ENCODE results near the gene HCST.
"Not testable (repeated sequence)": the region's sequence is repeated elsewhere in the genome, so short reads cannot be mapped to it uniquely, and the experiment has no call there.

Gene HCST

DNA sequence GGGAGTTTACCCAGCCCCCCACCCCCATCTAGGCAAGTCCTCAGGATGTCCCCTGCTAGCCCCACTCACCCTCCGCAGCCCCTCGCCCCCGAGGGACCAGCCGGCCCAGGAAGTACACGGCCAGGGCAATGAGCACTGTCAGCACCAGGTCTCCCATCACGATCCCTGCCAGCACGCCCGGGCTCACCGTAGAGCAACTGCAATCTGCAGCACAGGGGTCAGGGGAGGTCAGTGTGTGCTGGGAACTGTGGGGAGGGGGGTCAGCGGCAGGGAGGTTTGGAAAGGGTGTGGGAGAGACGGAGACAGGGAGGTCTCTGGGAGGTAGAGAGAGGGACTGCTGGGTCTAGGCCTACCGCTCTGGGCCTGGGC is 5.0 kb downstream of the HCST start:
- DNase-seq, result no peak

DNA sequence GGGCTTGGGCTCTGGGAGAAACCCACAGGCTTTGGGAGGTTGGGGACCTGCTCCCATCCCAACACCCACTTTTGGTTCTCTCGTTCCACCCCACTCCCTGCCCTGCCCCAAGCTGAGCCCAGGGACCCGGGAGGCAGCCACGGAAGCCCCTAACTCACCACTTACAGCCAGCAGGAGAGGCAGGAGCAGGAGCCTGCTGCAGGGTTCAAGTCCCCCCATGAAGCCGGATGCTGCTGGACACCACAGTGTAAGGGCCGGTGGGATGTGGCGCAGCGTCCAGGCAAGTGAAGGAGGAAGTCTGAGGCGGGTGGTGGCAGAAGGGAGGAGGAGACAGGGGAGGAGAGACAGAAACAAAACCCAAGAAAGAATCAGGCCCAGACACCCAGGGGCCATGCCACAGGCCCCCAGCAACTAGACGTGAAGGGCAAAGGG is 5.7 kb downstream of the HCST start, which contains the start of gene TYROBP:
TYROBP (minus strand) TSS at position 286 of the 432 bp plus-strand sequence; CDS start at position 219, 67 bp downstream.
- DNase-seq, result no peak

DNA sequence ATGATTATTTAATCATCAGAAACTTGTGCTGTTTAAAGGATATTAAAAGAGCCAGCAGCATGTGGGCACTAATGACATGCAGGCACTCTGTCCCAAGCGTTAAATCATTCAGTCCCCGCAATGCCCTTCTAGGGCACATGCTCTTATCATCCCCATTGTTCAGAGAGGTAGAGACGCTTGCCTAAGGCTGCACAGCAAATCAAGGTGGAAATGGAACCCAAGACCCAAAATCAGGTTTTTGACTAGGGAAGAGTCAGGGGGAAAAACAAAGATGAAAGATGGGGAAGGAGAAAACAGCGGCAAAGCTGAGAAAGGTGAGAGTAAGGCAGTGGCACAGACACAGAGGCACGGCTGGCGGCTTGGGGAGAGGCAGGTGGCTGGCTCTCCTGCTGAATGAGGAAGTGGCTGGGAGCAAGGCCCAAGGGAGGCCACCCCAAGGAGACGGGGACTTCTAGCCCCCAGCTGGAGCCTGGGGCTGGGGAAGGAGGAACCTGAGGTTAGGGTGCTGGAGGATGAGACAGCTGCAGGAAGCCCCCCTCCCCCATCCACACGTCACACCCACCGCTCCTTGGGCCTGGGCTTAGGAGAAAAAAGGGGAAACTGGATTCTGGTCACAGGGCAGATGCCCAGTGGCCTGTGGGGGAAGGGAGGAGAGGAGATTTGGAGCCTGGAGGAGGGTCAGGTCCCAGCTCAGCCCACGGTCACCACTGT is 6.8 kb downstream of the HCST start:
- no peak for DNase-seq

DNA sequence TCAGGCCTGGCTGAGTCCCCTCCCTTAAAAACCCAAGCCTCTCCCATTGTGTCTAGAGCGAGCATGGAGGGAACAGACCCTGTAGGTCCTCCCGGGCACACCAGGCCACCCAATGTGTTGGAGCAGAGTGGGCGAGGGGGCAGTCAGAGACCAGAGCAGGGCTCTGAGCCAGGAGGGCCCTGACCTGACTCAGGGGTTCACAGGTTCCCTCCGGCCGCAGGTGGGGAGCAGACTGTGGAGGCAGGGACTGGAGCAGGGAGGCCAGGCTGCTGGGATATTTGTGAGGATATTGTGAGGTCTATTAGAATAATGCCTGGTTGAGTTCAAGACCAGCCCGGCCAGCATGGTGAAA is 7.3 kb downstream of the HCST start:
- DNase-seq, result no peak

DNA sequence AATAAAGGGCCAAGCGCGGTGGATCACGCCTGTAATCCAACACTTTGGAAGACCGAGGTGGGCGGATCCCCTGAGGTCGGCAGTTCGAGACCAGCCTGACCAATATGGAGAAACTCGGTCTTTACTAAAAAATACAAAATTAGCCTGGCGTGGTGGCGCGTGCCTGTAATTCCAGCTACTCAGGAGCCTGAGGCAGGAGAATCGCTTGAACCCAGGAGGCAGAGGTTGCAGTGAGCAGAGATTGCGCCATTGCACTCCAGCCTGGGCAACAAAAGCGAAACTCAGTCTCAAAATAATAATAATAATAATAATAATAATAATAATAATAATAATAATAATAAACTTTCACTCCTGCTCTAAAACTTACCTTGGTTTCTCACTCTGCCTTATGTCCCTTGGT is 8.0 kb downstream of the HCST start:
- DNase-seq, result not testable (repeated sequence)

DNA sequence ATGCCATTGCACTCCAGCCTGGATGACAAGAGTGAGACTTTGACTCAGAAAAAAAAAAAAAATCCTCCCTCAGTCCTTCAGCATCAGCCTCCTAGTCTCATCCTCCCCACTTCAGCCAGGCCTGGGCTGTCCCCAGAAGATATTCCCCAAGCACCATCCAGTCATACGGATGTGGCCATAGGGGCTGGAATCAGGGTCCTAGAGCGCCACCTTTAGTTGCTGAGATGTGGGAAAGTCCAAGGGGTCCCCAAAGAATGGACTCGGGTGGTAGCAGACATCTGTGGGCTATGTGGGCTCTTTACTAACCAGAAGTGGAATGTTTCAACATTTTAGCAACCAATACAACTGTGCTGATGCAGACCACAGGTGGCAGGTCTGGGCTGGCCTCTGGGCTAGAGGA is 8.8 kb downstream of the HCST start:
- no peak for DNase-seq

DNA sequence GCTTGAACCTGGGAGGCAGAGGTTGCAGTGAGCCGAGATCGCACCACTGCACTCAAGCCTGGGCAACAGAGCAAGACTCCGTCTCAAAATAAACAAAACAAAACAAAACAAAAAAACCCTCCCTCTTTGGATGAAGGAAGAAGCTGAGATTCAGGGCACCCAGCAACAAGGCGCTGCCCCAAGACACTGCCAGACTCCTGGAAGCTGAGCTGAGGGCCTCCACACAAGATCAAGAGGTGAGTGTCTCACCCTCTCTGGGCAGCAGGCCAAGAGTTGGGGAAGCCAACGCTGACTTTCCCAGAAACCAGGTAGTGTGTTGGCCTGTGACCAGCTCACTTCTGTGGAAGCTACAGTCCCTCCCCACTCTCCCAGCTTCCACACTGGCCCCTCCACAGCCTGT is 9.5 kb downstream of the HCST start:
- no peak for DNase-seq

DNA sequence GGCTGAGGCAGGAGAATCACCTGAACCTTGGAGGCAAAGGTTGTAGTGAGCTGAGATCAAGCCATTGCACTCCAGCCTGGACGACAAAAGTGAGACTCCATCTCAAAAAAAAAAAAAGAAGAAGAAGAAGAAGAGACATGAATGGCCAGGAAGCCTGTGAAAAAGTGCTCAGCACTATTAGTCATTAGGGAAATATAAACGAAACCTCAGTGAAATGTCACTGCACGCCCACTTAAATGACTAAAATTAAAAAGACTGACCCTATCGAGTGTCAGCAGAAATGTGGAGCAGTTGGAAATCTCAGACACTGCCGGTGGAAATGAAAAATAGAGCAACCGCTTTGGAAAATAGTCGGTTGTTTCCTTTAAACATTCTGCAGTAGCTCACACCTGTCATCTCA is 11.3 kb downstream of the HCST start:
- no peak for DNase-seq

DNA sequence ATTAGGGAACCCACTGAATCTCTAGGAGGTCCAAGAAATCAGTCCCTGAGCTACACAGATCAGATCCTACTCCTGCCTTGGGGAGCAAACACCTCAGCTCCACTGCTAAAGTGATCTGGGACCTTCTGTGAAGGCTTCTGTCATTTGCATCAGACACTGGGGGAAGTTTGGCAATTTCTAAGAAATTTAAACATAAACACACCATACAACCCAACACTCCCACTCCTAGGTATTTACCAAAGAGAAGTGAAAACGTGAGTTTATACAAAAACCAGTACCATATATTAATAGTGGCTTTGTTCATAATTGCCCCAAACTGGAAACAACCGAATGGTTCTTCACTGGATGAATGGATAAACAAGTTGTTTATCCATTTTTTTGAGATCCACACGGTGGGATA is 13.1 kb downstream of the HCST start:
- no peak for DNase-seq

DNA sequence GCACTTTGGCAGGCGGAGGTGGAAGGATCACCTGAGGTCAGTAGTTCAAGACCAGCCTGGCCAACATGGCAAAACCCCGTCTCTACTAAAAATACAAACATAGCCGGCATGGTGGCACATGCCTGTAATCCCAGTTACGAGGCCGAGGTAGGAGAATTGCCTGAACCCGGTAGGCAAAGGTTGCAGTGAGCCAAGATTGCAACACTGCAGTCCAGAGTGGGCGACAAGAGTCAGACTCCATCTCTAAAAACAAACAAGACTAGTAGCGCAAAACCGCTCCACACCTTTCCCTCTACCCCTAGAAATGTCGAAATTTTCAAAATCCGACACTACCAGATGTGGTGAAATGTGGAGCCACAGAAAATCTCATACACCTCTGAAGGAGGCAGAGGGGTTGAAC is 17.0 kb downstream of the HCST start:
- DNase-seq, result no peak

DNA sequence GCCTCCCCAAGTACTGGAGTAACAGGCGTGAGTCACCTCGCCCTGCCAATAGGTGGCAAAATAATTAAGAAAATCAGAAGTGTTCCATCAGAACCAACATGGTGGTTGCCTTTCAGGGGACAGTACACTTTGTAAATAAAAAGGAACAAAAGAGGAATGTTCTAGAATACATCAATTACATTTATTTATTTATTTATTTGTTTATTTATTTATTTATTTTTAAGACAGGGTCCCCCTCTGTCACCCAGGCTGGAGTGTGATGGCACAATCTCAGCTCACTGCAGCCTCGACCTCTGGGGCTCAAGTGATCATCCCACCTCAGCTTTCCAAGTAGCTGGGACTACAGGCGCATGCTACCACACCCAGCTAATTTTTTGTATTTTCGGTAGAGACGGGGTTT is 18.7 kb downstream of the HCST start:
- DNase-seq, result no peak

DNA sequence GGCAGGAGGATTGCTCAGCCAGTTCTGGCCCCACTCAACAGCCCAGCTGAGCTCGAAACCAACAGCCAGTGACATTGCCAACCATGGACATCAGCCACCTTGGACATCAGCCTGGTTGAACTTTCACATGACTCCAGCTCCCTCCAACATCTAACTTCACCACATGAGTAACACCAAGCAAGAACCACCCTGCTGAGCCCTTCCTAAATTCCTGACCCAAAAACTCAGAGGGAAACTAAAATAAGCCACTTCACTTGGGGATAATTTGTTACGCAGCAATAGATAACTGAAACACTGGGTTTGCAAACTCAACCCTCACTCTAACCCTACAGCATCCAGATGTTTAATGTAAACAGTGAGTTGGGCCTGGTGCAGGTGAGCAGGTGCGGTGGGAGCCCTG is 23.2 kb downstream of the HCST start:
- DNase-seq, result no peak

DNA sequence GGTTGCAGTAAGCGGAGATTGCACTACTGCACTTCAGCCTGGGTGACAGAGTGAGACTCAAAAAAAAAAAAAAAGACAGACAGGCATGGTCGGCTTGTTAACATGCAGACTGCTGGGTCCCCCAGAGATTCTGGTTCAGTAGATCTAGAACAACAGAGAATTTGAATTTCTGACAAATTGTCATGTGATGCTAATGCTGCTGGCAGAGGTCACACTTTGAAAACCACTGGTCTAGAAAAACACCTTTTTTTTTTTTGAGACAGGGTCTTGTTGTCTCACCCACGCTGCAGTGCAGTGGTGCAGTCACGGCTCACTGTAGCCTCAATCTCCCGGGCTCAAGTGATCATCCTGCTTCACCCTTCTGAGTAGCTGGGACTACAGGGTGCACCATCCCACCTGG is 26.2 kb downstream of the HCST start:
- DNase-seq, result no peak

DNA sequence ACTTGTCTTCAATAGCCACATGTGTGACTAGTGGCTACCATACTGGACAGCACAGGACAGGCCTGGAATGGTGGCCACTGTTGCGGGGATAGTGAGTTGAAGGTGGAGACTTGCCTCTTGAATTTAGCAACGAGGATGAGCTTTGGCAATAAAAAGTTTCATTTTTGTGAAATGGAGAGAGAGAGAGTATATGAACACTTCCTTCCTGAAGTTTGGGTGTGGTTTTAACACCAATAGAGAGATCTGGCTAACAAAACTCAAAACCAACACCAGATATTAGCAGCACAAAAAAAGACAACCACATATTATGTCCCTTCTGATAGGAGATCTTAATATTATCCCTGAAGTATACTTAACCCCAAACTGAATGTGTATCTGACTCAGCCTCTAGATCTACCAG is 27.5 kb downstream of the HCST start:
- DNase-seq, result no peak

DNA sequence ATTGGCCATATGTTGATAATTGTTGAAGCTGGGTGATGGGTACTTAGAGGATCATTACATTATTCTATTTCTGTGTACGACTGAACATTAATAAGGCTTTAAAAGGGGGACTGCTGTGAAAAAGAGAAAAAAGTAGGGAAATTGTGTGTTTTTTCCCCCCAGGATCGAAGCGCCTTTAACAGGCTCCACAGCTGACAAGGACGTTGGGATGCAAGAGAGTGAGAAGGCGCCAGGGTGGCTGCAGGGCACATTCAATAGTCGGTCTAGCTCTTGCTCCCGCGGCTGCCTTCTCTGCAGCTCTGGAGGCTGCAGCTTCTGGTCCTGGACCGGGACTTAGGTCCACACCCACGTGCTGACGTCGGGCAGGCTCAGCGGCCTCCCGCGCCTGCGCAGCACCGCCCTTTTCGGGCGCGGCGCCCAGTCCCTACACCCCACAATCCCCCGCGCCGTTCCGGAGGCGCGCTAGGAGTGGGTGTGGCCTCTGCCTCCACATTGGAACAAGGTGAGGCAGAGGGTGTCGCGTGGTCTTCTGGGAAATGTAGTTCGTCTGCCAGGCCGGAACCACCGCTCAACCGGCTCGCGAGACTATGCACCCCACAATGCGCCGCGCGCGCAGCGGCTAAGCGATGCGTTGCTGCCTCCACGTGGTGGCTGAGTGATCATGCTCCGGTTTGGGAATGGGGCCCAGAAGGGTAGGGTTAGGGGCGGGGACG is 29.0 kb downstream of the HCST start:
- DNase-seq, result peak; percentile 99

DNA sequence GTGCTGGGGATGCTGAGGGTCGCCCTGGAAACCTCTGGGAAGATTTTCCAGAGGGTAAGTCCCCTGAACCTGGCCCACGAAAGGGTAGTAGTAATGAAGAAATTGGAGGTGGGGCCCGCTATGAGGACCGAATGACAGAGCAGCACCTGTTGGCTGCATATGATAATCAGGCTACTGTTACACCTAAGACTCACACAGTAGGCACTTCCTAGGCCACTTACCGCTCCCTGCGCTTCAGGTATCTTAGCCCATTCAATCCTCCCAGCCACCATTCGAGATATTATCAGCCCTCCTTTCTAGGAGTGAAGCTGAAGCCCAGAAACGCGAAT is 29.5 kb downstream of the HCST start:
- no peak for DNase-seq

DNA sequence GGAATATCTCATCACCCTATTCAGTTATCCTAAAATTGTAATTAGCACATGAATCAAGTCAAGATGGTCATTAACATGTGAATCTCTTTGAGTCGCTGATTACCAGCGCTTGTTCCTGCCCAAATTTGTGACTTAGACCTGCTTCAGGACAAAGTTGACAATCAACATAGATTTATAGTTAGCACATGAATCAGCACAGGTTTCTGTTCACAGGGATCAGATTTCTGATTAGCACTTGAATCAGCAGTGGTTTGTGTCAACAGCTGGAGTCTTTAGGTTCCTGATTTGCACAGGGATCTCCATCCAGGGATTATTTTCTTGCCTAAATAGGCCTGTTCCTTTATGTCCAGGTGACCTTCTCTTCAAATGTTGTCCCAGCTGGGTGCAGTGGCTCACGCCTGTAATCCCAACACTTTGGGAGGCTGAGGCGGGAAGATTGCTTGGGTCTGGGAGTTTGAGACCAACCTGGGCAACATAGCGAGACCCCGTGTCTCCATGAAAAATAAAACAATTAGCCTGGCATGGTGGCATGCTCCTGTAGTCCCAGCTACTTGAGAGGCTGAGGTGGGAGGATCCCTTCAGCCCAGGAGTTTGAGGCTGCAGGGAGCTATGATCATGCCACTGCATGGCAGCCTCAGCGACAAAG is 30.1 kb downstream of the HCST start:
- DNase-seq, result no peak

DNA sequence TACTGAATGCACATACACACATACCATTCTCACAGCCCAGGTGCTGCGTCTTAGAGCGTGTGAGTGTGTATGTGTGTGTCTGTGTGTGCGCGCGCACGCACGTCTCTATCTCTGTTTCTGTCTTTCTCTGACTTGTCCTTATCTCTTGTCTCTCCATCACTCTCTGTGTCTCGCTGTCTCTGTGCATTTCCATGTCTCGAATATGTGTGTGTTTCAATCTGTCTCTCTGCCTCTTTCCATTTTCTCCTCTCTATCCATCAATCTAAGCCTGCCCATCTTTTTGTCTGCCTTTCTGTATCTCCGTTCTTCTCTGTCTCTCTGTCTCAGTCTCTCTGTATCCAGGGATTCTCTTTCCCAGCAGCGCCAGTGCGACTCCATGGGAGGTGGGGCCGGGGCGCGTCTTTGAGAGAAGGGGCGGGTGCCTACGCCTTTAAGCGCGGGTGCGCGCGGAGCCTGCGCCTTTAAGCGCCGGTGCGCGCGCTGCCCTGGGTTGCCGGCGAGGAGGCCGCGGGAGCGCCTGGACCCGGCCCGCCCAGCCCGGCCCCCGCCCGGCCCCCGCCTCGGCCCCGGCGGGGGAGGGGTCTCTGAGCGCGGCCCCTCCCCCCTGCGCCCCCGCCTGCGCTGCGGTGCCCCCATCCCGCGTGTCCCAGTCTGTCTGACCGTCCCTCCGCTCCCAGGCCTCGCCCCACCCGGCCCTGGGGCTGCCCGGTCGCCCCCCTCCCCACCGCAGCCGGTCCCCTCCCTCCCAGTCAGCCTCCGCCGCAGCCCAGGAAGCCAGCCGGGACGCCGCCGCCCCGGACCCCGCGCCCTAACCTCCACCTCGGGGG is 33.8 kb downstream of the HCST start, which contains the start of gene LRFN3:
LRFN3 (plus strand) TSS at position 464 of the 827 bp plus-strand sequence. CDS start 3,052 bp downstream, outside the sequence.
- DNase-seq, result peak; percentile 98

DNA sequence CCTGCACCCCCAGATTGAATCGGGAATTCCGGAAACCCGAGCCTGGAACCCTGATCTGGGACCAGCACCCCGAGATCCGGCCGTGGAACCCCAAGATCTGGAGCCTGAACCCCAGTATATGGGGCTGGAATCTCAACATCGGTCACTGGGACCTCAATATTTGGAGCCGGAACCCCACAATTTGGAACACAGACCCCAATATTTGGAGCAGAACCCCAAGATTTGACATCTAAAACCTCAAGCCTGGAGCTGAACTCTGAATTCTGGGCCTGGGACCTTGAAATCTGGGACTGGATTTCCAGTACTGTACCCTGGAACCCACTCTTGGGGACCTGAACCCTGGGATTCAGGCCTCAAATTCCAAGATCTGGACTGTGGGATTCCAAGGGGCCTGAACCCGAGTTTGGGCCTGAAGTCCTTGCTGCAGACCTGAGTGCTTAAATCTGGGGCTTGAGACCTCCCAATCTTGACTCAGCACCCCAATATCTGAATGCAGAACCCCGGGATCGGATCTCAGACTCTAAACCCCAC is 34.5 kb downstream of the HCST start:
- no peak for DNase-seq

DNA sequence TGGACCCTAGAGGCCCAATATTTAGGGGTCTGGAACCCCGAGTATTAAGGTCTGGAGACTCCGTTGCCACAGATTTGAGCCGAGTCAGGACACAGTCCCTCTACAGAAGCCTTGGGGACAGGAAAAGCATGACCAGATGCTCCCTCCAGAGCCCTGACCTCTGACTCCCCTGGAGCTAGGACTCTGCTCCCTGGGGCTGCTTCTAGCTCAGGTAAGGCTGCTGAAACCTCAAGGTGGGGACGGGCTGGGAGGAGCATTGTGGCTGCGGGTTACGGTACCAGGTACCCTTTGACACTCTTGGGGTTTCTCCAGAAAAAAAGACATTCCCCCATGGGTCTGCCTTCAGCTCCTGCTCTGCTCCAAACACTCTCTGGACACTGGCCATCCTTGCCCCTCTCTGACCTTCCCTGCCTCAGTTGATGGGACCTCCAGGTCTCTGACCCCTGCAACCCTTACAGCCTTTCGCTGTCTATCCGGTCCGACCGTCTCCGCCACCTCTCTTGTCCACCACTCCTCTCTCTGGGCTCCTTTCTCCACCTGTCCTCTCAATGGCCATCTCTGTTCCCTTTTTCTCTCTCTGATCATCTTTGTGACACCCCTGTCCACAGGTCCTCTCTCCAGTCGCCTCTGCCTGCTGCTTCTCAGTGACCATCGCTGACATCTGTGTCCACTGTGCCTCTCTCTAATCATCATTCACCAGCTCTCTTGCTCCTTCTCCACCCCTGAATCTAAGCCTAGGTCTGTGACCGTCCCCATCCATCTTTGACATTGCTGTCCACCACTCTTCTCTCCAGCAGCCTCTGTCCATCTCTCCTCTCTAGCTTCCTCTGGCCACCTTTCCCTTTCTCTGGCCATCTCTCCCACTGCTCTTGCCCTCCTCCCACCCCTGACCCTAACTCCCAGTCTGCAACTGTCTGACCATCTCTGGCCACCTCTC is 35.3 kb downstream of the HCST start:
- no peak for DNase-seq

DNA sequence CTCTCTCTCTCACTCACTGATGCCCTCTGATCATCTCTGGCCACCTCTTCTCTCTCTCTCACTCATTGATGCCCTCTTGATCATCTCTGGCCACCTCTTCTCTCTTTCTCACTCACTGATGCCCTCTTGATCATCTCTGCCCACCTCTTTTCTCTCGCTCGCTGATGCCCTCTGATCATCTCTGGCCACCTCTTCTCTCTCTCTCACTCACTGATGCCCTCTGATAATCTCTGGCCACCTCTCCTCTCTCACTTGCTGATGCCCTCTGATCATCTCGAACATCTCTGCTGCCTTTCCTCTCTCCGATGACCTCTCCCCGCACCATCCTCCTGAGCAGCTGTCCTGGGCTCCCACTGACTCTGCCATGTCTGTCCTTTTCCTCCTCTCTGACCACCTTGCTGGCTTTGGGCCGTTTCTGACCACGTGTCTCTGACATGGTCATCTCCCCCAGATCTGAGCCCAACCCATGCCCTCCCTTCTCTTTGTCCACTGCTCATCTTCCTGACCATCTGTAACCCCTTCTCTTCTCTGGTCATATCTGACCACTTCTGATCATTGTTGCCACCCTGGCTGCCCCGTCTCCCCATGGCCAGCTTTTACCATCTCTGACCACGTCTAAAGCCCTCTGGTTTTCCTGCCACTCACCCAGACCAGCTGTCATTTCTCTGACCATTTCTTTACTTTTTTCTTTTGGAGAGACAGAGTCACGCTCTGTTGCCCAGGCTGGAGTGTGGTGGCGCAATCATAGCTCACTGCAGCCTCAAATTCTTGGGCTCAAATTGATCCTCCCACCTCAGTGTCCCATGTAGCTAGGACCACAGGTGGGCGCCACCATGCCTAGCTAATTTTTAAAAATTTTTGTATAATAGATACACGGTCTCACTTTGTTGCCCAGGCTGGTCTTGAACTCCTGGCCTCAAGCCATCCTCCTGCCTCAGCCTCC is 36.2 kb downstream of the HCST start:
- DNase-seq, result no peak
